HepG2 (cell line): Measurements from ENCODE around the gene KCTD18. TPM values are rescaled to one million over a fixed set of nuclear protein-coding genes. Genes with fewer than 3 reads are reported as not detected.
A peak's percentile ranks its signal among the peaks of the same experiment; 100 is the strongest.

Experiments
- AKNA ChIP-seq: sonication (generic); formaldehyde crosslinking; IDR thresholded peaks from 2 replicates; pipeline ENCODE4 v1.4.0; 2020; ENCODE audit warnings: missing genetic modification reagents, borderline replicate concordance
- ARID3A ChIP-seq: IDR thresholded peaks from 2 replicates; pipeline ENCODE4 v1.6.1; 2012; ENCODE audit warnings: low read depth, low read length, improper control_type of control experiment
- JARID2 ChIP-seq: sonication (generic); formaldehyde crosslinking; IDR thresholded peaks from 2 replicates; pipeline ENCODE4 v1.8.1; 2023; ENCODE audit warnings: missing genetic modification reagents, inconsistent platforms; ENCODE audit not compliant: insufficient replicate concordance
- KLF6 ChIP-seq: IDR thresholded peaks from 2 replicates; pipeline ENCODE4 v1.8.0; 2016; ENCODE audit warnings: missing biosample characterization, missing genetic modification reagents
- KLF9 ChIP-seq: IDR thresholded peaks from 2 replicates; pipeline ENCODE4 v1.6.1; 2016; ENCODE audit warnings: low read depth
- SNAPC5 ChIP-seq: sonication (generic); formaldehyde crosslinking; IDR thresholded peaks from 2 replicates; pipeline ENCODE4 v1.8.1; 2023; ENCODE audit warnings: mild to moderate bottlenecking, missing genetic modification reagents, borderline replicate concordance
- TEAD2 ChIP-seq: sonication (generic); formaldehyde crosslinking; IDR thresholded peaks from 2 replicates; pipeline ENCODE4 v1.9.0; 2021; ENCODE audit warnings: missing genetic modification reagents
- TOE1 ChIP-seq: sonication (generic); formaldehyde crosslinking; IDR thresholded peaks from 2 replicates; pipeline ENCODE4 v1.4.0; 2020; ENCODE audit warnings: mild to moderate bottlenecking, missing genetic modification reagents
- ZFAT ChIP-seq: sonication (generic); formaldehyde crosslinking; conservative IDR thresholded peaks from 2 replicates; pipeline ENCODE4 v1.8.1; 2023; ENCODE audit warnings: missing genetic modification reagents, inconsistent platforms
- ZNF318 ChIP-seq: sonication (generic); formaldehyde crosslinking; IDR thresholded peaks from 2 replicates; pipeline ENCODE4 v1.4.0; 2020; ENCODE audit warnings: mild to moderate bottlenecking, missing genetic modification reagents
- ZNF337 ChIP-seq: sonication (generic); formaldehyde crosslinking; IDR thresholded peaks from 2 replicates; pipeline ENCODE4 v1.5.1; 2020; ENCODE audit warnings: missing genetic modification reagents, low read depth, mild to moderate bottlenecking, borderline replicate concordance
- ZNF605 ChIP-seq: sonication (generic); formaldehyde crosslinking; IDR thresholded peaks from 2 replicates; pipeline ENCODE4 v1.8.0; 2022; ENCODE audit warnings: mild to moderate bottlenecking, missing genetic modification reagents
- ZNF746 ChIP-seq: sonication (generic); formaldehyde crosslinking; IDR thresholded peaks from 2 replicates; pipeline ENCODE4 v1.8.0; 2022; ENCODE audit warnings: mild to moderate bottlenecking, missing genetic modification reagents
- polyA plus RNA-seq, 8 experiments: library from polyadenylated mRNA; depleted of rRNA in 3 of 8; stranded (reverse) in 7 of 8; unstranded in 1 of 8; fragments of >200 nt; fragmentation: Illumina TruSeq in 4 of 8; extraction: Trizol in 4 of 8; gene quantifications; 2 replicates each; pipeline versions ENCODE4 v1.2.1 to v1.2.3, GENCODE V29; 2011 to 2016; ENCODE audit warnings: low read depth in 4 of 8, missing spikeins in 1 of 8, mixed read lengths in 1 of 8; ENCODE audit not compliant: insufficient read depth in 1 of 8
- total RNA-seq, 5 experiments: library from RNA; depleted of rRNA; stranded (reverse); fragments of >200 nt; fragmentation: Illumina TruSeq; extraction: Trizol; gene quantifications; 2 replicates each; pipeline ENCODE4 v1.2.3, GENCODE V29; 2016; ENCODE audit warnings: low read depth in 1 of 5

The KCTD18 gene
- total and polyA plus RNA-seq, 2 of the 13 experiments (the other 11 are each of a cell fraction or from before 2014, with no cell fraction given) = 2.2 to 7.1 TPM

- TF ChIP-seq ARID3A = peak; percentile 34; the same call in 1 of the 2 replicates
- no peak; the same call in 1 of the 2 replicates for TF ChIP-seq ZNF746 (CRISPR knock-in tag)
- TF ChIP-seq KLF9 (CRISPR knock-in tag) = peak; percentile 97
- TF ChIP-seq JARID2 (CRISPR knock-in tag) = peak; percentile 54
- TF ChIP-seq ZFAT (CRISPR knock-in tag) = no peak
- TF ChIP-seq SNAPC5 = peak; percentile 81; the same call in 1 of the 2 replicates
- TF ChIP-seq ZNF318 (CRISPR knock-in tag) = peak; percentile 94
- TF ChIP-seq TEAD2 (CRISPR knock-in tag) = no peak
- peak; percentile 19; the same call in 1 of the 2 replicates for TF ChIP-seq KLF6 (CRISPR knock-in tag)
- no peak for TF ChIP-seq AKNA
- no peak; the same call in 1 of the 2 replicates for TF ChIP-seq TOE1 (CRISPR knock-in tag)
- peak; percentile 91; the same call in 1 of the 2 replicates for TF ChIP-seq ZNF337
- peak; percentile 97 for TF ChIP-seq ZNF605 (CRISPR knock-in tag)
These were observed 16.2 kb upstream of the KCTD18 start, which contains the start of gene SGO2 (continued) for GRCh38 chr2:200525882-200526651.
